SK-N-SH (cell line): ENCODE results near the gene TPD52L1. TPM values are rescaled to one million over a fixed set of nuclear protein-coding genes. Genes with fewer than 3 reads are reported as not detected.

Source experiments
- CTCF ChIA-PET: fragments of 300-600, 350-600 bp; formaldehyde crosslinking; extraction: SDS; loops from one replicate; lab custom pipeline; 2021; lab: Yijun Ruan, JAX
- POLR2A ChIA-PET: fragments of 350-600 bp; sonication (Branson Sonifier 250); formaldehyde crosslinking; extraction: SDS; loops from one replicate; lab custom pipeline; 2020; ENCODE audit warnings: antibody characterized with exemption, inconsistent platforms; lab: Yijun Ruan, JAX
- DNase-seq: peaks from one replicate; pipeline ENCODE4 v3.0.0; 2012
- H2AFZ ChIP-seq: fragments of 200-600 bp; sonication (generic); 2 replicates; pipeline ENCODE4 v1.8.1; 2016; ENCODE audit warnings: antibody characterized with exemption, mild to moderate bottlenecking, low read depth
- H3F3A ChIP-seq: fragments of 200-600 bp; sonication (generic); replicated peaks from 2 replicates; pipeline ENCODE3; 2016; ENCODE audit warnings: antibody characterized with exemption, mild to moderate bottlenecking; ENCODE audit not compliant: insufficient read depth
- H3K27ac ChIP-seq, 2 experiments: fragments of 200-500 bp in 1 of 2; fragments of 200-600 bp in 1 of 2; sonication (Bioruptor generic) in 1 of 2; sonication (generic), shearing (Covaris generic) in 1 of 2; 2 replicates each; pipeline versions ENCODE4 v1.5.1 to v1.6.1; 2014 to 2016; ENCODE audit warnings: low read depth in 2 of 2, inconsistent platforms in 1 of 2, low read length in 1 of 2, mild to moderate bottlenecking in 1 of 2, mixed read lengths in 1 of 2
- H3K27me3 ChIP-seq: fragments of 200-600 bp; sonication (generic), shearing (Covaris generic); 2 replicates; pipeline ENCODE4 v1.6.1; 2016; ENCODE audit warnings: mixed run types; ENCODE audit not compliant: insufficient read depth
- H3K36me3 ChIP-seq, 2 experiments: fragments of 200-500 bp in 1 of 2; fragments of 200-600 bp in 1 of 2; sonication (Bioruptor generic) in 1 of 2; sonication (generic) in 1 of 2; replicated peaks in 1 of 2; 2 replicates each; pipeline versions ENCODE3 to v1.5.1; 2014 to 2016; ENCODE audit warnings: low read length in 1 of 2, mild to moderate bottlenecking in 1 of 2; ENCODE audit not compliant: insufficient read depth in 2 of 2, control insufficient read depth in 1 of 2
- H3K4me1 ChIP-seq, 2 experiments: fragments of 200-500 bp in 1 of 2; fragments of 200-600 bp in 1 of 2; sonication (Bioruptor generic) in 1 of 2; sonication (generic), shearing (Covaris generic) in 1 of 2; 2 replicates each; pipeline versions ENCODE4 v1.5.1 to v1.6.1; 2014 to 2016; ENCODE audit warnings: low read depth in 1 of 2, low read length in 1 of 2, mixed run types in 1 of 2; ENCODE audit not compliant: insufficient read depth in 2 of 2, control insufficient read depth in 1 of 2
- H3K4me2 ChIP-seq: fragments of 200-600 bp; sonication (generic), shearing (Covaris generic); 2 replicates; pipeline ENCODE4 v1.6.1; 2017; ENCODE audit warnings: mixed run types
- H3K4me3 ChIP-seq, 2 experiments: fragments of 200-500 bp in 1 of 2; fragments of 200-600 bp in 1 of 2; sonication (Bioruptor generic) in 1 of 2; sonication (generic), shearing (Covaris generic) in 1 of 2; 2 replicates each; pipeline versions ENCODE4 v1.5.1 to v1.8.1; 2014 to 2016; ENCODE audit warnings: low read depth in 2 of 2, inconsistent platforms in 1 of 2, low read length in 1 of 2, mild to moderate bottlenecking in 1 of 2, mixed read lengths in 1 of 2, moderate library complexity in 1 of 2
- H3K79me2 ChIP-seq: fragments of 200-600 bp; sonication (generic); 2 replicates; pipeline ENCODE4 v1.8.1; 2017; ENCODE audit warnings: mild to moderate bottlenecking; ENCODE audit not compliant: insufficient read depth
- H3K9ac ChIP-seq: fragments of 200-600 bp; sonication (generic); 2 replicates; pipeline ENCODE4 v1.6.1; 2017; ENCODE audit warnings: mixed run types
- H3K9me2 ChIP-seq: fragments of 200-600 bp; sonication (generic); 2 replicates; pipeline ENCODE4 v1.6.1; 2017; ENCODE audit warnings: mixed run types
- H3K9me3 ChIP-seq: fragments of 200-600 bp; sonication (generic); 2 replicates; pipeline ENCODE4 v1.6.1; 2017; ENCODE audit warnings: mixed run types, mild to moderate bottlenecking, moderate library complexity
- H4K20me1 ChIP-seq: fragments of 200-600 bp; sonication (generic); 2 replicates; pipeline ENCODE4 v1.6.1; 2017; ENCODE audit warnings: mild to moderate bottlenecking, mixed run types; ENCODE audit not compliant: insufficient read depth
- CHD2 ChIP-seq: fragments of 150-350 bp; IDR thresholded peaks from 2 replicates; pipeline ENCODE4 v1.6.1; 2018; ENCODE audit warnings: low read length; ENCODE audit not compliant: partially characterized antibody
- EP300 ChIP-seq, 2 experiments: IDR thresholded peaks; 2 replicates each; pipeline versions ENCODE4 v1.4.0 to v1.6.1; 2012; ENCODE audit warnings: borderline replicate concordance in 1 of 2, low read depth in 1 of 2, low read length in 1 of 2
- IRF3 ChIP-seq: fragments of 150-350 bp; IDR thresholded peaks from 2 replicates; pipeline ENCODE4 v1.6.1; 2016; ENCODE audit warnings: mild to moderate bottlenecking, low read depth, low read length
- RXRA ChIP-seq: IDR thresholded peaks from 2 replicates; pipeline ENCODE4 v1.4.0; 2012; ENCODE audit warnings: low read depth, mild to moderate bottlenecking, borderline replicate concordance
- TCF12 ChIP-seq: IDR thresholded peaks from 2 replicates; pipeline ENCODE4 v1.4.0; 2012
- WGBS: methylation state at CpG from one replicate; pipeline ENCODE4 v1.1.6; 2017; ENCODE audit warnings: low lambda C conversion rate; 5-methylcytosine and 5-hydroxymethylcytosine counted together
- polyA plus RNA-seq, 3 experiments: library from polyadenylated mRNA; depleted of rRNA; stranded (reverse); fragments of >200 nt; gene quantifications; 2 replicates each; pipeline ENCODE4 v1.2.3, GENCODE V29; 2012
- TF ChIP-seq, protein P1 (sequence below): IDR thresholded peaks from 2 replicates; pipeline ENCODE4 v1.4.0; 2012; ENCODE audit warnings: low read depth, borderline replicate concordance
- TF ChIP-seq, protein P2 (sequence below): IDR thresholded peaks from 2 replicates; pipeline ENCODE4; 2012
- TF ChIP-seq, protein P3 (sequence below): IDR thresholded peaks from 2 replicates; pipeline ENCODE4 v1.4.0; 2012; ENCODE audit warnings: low read depth

TPD52L1 gene
- polyA plus RNA-seq, 1 of the 3 experiments (the other 2 are of a cell fraction) = 0.13 TPM

DNA sequence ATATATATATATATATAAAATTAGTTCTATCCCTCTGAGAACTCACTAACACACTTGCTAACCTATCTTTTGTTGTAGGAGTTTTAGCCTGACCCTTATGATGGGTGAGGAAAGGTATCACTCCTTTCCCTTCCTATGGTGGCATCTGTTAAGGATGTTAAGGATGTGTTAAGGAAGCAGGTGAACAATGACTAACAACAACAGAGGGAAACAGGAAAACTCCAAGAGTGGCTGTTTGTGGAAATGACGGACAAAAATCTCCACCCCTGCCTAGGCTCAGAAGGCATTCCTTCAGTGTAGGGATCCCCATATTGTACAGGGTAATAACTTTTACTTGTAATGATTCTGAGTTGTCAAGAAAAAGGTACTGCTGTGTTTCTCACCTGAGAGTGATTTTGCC is 8.8 kb upstream of the TPD52L1 start:
- no peaks in the 10 kb centered on the region for H4K20me1 ChIP-seq
- H3K36me3 ChIP-seq = no peaks in the 10 kb centered on the region
- H3K27me3 ChIP-seq = peaks cover 45% of the 10 kb centered on the region; the same call in 1 of the 2 replicates
- no peaks in the 10 kb centered on the region for H3F3A ChIP-seq
- POLR2A ChIA-PET = no interaction called here
- H3K9ac ChIP-seq = no peak overlapping the region
- no peaks in the 10 kb centered on the region for H3K9me2 ChIP-seq
- 8% methylated on average over 1 of the region's 1 CpG for WGBS
- CTCF ChIA-PET = interaction anchor here (1.2 kb wide), 1 partner anchor 9 kb away, joined by 4 read pairs; the partner anchor contains the start of gene TPD52L1
- no peak overlapping the region for H3K4me2 ChIP-seq
- H2AFZ ChIP-seq = no peak overlapping the region
- no peaks in the 10 kb centered on the region for H3K4me1 ChIP-seq
- no peaks in the 10 kb centered on the region for H3K79me2 ChIP-seq
- TF ChIP-seq, protein P1, sequence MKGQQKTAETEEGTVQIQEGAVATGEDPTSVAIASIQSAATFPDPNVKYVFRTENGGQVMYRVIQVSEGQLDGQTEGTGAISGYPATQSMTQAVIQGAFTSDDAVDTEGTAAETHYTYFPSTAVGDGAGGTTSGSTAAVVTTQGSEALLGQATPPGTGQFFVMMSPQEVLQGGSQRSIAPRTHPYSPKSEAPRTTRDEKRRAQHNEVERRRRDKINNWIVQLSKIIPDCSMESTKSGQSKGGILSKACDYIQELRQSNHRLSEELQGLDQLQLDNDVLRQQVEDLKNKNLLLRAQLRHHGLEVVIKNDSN = no peak
- TF ChIP-seq EP300 (IDR thresholded peaks at IDR 0.05; ENCODE audit: borderline replicate concordance in 1 of 2, low read depth in 1 of 2, low read length in 1 of 2) (no peak), CHD2 (no peak)
- TF ChIP-seq, protein P2, sequence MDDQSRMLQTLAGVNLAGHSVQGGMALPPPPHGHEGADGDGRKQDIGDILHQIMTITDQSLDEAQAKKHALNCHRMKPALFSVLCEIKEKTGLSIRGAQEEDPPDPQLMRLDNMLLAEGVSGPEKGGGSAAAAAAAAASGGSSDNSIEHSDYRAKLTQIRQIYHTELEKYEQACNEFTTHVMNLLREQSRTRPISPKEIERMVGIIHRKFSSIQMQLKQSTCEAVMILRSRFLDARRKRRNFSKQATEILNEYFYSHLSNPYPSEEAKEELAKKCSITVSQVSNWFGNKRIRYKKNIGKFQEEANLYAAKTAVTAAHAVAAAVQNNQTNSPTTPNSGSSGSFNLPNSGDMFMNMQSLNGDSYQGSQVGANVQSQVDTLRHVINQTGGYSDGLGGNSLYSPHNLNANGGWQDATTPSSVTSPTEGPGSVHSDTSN = no peak
- no peaks in the 10 kb centered on the region for H3K9me3 ChIP-seq
- H3K4me3 ChIP-seq = no peak overlapping the region
- no peak overlapping the region for H3K27ac ChIP-seq
- DNase-seq = no peak

DNA sequence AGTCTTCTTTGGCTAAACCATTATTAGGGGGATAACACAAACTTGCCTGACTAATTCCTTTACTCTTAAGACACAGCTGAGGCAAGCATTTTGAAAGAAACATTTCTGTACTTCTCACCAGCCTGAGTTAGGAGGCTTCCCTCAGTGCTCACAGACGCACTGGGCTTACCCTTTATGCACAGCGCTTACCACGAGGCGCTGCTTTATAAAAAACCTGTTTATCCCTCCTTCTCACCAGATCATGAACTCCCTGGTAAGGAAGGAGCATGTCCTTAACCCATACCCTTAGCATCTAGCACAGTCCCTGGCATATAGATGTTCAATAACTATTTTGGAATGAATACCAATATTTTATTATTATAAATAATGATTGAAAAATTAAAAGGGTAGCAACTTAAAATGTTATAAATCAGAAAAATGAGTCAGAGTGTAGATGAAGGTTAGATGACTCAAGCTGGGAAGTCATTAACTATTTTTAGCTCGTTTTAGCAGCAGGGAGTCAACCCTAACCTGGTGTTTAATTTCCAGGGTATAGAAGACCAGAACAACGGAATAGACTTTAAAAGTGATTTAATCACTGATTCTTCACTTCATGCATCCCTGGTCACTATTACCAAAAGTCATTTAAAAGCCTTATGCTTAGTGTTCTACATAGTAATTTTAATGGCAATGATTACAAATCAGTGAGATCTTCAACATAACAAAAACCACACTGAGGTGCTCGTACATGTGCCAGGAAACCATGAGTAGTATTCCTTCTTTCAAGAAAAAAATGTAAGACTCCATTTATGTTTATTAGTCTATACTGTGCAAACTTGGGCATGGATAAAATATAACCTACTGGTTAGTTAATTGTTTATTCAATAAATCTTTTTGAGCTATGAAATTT is 4.1 kb upstream of the TPD52L1 start:
- Histone ChIP-seq H3K4me3 (no peak overlapping the region), H3K79me2 (no peaks in the 10 kb centered on the region), H3K4me1 (peaks cover 0 to 5% of the 10 kb centered on the region in 2 experiments; a peak in 1 of 4 replicates), H2AFZ (no peak overlapping the region), H3K4me2 (no peak overlapping the region), H3K9ac (no peak overlapping the region)
- DNase-seq = no peak
- TF ChIP-seq IRF3 (no peak), RXRA (no peak), TCF12 (no peak)
- TF ChIP-seq, protein P3, sequence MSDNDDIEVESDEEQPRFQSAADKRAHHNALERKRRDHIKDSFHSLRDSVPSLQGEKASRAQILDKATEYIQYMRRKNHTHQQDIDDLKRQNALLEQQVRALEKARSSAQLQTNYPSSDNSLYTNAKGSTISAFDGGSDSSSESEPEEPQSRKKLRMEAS = no peak
- TF ChIP-seq, all 33 proteins: peak for 0
- CTCF ChIA-PET = interaction anchor here (1.1 kb wide), 1 partner anchor 163 kb away, joined by 3 read pairs; no protein-coding TSS in a partner anchor
- Histone ChIP-seq H3K27me3 (peaks cover 59% of the 10 kb centered on the region), H3F3A (no peaks in the 10 kb centered on the region), H3K9me3 (no peaks in the 10 kb centered on the region), H3K27ac (no peak overlapping the region), H3K9me2 (no peaks in the 10 kb centered on the region), H4K20me1 (no peaks in the 10 kb centered on the region), H3K36me3 (no peaks in the 10 kb centered on the region)
- POLR2A ChIA-PET = no interaction called here
- 10% methylated on average over 7 of the region's 7 CpGs for WGBS
